Neural progenitor cell (in vitro differentiated cells): Measurements from ENCODE around the gene CHI3L2.

ENCODE experiments used
- CTCF ChIP-seq: fragments of 200-600 bp; sonication (generic); IDR thresholded peaks from 2 replicates; pipeline ENCODE4 v1.5.1; 2017; ENCODE audit warnings: antibody characterized with exemption, mild to moderate bottlenecking
- EZH2 ChIP-seq: fragments of 200-600 bp; sonication (generic); IDR thresholded peaks from 2 replicates; pipeline ENCODE4 v1.6.1; 2017; ENCODE audit warnings: antibody characterized with exemption, mild to moderate bottlenecking, moderate library complexity
- EZH2phosphoT487 ChIP-seq: fragments of 200-600 bp; sonication (generic); IDR thresholded peaks from 2 replicates; pipeline ENCODE4 v1.6.1; 2017; ENCODE audit warnings: antibody characterized with exemption

- no peak for TF ChIP-seq EZH2
- TF ChIP-seq CTCF, result no peak
- no peak for TF ChIP-seq EZH2phosphoT487
Measured at GRCh38 chr1:111238056-111238795, 10.7 kb downstream of the CHI3L2 start.
